D721Med (cell line): ENCODE results near the gene IL11RA.
A peak's percentile ranks its signal among the peaks of the same experiment; 100 is the strongest.

Experiments
- DNase-seq: peaks from one replicate; pipeline ENCODE4 v3.0.0; 2011; ENCODE audit warnings: low spot score; ENCODE audit not compliant: insufficient read length
- FAIRE-seq: peaks from 2 replicates; lab custom pipeline; 2011; peaks lifted over from hg19 to GRCh38; lab: Jason Lieb, UNC
- TF ChIP-seq, protein P1 (sequence below): IDR thresholded peaks from 2 replicates; pipeline ENCODE4 v1.5.1; 2012; ENCODE audit warnings: mild to moderate bottlenecking, control low read depth; ENCODE audit not compliant: insufficient read depth; ENCODE audit errors: missing control alignments

IL11RA gene

DNA sequence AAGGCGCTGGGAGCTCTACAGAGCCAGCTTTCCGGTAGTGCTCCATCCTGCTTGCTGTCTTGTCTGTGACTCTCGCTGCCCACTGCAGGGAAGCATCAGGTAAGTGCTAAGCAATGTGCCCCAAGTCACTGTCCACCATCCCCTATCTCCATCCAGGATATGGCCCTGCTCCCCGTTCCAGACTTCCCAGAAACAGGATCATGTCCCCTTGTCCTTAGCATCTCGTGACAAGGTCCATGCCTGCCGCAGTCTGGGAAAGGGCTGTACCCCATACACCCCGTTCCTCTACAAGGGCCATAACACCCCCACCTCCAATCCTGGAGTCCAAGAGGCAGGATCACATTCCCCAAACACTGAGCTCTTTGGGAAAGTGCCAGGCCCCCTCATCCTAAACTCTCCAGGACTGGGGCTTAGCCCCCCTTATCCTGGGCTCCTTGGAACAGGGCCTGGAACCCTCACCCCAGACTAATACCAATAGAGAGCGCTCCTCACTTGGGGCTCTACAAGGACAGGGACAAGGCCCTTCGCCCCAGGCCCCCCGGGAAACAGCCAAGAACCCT lies 40.7 kb upstream of the IL11RA start:
- FAIRE-seq (no peak), DNase-seq (no peak)
- TF ChIP-seq, protein P1, sequence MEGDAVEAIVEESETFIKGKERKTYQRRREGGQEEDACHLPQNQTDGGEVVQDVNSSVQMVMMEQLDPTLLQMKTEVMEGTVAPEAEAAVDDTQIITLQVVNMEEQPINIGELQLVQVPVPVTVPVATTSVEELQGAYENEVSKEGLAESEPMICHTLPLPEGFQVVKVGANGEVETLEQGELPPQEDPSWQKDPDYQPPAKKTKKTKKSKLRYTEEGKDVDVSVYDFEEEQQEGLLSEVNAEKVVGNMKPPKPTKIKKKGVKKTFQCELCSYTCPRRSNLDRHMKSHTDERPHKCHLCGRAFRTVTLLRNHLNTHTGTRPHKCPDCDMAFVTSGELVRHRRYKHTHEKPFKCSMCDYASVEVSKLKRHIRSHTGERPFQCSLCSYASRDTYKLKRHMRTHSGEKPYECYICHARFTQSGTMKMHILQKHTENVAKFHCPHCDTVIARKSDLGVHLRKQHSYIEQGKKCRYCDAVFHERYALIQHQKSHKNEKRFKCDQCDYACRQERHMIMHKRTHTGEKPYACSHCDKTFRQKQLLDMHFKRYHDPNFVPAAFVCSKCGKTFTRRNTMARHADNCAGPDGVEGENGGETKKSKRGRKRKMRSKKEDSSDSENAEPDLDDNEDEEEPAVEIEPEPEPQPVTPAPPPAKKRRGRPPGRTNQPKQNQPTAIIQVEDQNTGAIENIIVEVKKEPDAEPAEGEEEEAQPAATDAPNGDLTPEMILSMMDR, result peak; percentile 0

DNA sequence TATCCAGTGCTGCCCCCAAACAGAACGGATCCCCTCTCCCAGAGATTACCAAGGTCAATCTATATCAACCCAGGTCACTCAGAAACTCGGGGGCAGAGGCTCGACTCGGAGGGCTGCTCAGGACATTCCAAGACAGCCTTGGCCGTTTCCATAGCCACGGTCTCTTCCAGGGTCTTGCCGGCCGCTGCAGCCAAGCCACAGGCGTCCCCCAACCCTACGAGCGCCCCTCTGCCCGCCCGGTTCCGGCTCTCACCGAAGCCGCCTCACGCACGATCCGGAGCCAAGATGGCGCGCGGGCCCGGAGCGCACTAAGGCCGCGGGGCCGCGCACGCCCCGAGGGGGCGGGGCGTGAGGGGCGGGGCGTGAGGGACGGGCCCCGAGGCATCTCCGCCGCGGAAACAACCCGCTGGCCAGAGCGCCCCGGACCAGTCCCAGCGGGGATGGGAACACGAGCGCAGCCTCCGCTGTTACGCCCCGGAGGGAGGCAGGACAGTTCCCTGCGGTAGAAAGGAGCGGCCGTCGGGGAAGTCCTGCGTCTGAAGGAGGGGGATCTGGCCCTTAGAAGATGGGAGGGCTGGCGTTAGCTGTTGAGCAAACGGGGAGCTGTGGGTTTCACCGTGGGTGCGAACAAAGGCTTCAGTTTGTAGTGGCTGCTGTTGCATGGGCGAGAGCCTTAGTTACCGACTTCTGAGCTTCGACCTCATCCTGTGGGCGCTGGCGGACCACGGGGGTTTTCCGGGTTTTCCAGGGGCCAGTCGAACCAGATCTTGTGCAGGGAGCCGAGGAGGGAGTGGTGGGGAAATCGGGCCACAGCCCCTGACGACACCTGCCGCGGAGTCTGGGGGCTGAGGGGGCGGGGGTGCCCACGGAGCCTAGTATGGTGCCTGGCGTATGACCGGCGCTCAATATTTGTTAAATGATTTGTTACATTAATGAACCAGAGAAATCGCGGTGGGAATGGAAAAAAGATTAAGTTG lies 39.9 kb upstream of the IL11RA start, which contains the start of gene RPP25L:
Gene RPP25L (minus strand): TSS at position 287 of the 977 bp plus-strand sequence. CDS start 801 bp downstream, outside the sequence.
- TF ChIP-seq, protein P1, result no peak
- FAIRE-seq (no peak), DNase-seq (peak; percentile 87)

DNA sequence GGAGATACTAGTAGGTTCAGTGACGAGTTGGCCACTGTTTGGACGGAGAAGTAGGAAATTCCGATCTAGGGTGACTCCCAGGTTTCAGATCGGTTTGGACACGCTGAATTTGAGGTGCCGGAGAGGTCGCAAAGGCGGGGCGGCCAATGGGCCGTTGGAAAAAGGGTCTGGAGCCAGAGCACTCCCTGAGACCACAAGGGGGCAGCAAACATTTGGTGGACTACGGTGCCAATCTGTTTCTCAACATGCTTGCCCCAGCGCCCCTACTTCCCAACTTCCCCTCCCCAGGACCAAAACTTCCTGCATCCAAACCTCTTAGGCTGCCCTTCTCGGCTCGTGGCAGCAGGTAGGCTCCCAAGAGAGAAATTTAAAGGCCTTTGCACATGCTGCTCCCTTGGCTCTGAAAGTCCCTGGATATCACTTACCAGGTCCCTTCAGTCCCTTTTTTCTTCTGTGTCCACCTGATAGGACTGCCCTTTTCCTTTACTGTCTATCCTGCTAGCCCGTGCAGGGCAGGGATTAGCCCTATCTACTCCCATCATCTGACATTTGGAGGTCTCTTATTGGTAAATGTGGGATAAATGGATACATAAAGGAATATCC lies 39.1 kb upstream of the IL11RA start:
- TF ChIP-seq, protein P1, result peak; percentile 82
- FAIRE-seq (no peak), DNase-seq (no peak)

DNA sequence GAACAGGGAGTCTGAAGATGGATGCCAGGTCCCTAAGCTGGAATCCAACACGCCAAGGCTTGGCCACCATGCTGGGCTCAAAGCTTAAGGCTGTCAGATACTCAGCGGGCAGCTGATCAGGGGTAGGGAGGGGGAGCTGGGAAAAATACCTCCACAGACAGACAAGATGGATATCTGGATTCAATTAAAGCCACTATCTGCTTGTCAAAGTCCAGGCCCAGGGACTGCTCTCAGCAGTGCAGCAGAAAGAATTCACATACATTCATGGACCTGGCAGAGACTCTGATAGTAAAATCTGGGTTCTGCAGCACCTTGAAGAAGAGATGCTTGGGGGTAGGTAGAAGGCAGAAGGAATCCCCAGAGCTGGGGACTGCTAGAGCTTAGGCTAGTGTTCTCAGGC lies 36.9 kb upstream of the IL11RA start:
- DNase-seq (no peak), FAIRE-seq (no peak)
- TF ChIP-seq, protein P1, result no peak

DNA sequence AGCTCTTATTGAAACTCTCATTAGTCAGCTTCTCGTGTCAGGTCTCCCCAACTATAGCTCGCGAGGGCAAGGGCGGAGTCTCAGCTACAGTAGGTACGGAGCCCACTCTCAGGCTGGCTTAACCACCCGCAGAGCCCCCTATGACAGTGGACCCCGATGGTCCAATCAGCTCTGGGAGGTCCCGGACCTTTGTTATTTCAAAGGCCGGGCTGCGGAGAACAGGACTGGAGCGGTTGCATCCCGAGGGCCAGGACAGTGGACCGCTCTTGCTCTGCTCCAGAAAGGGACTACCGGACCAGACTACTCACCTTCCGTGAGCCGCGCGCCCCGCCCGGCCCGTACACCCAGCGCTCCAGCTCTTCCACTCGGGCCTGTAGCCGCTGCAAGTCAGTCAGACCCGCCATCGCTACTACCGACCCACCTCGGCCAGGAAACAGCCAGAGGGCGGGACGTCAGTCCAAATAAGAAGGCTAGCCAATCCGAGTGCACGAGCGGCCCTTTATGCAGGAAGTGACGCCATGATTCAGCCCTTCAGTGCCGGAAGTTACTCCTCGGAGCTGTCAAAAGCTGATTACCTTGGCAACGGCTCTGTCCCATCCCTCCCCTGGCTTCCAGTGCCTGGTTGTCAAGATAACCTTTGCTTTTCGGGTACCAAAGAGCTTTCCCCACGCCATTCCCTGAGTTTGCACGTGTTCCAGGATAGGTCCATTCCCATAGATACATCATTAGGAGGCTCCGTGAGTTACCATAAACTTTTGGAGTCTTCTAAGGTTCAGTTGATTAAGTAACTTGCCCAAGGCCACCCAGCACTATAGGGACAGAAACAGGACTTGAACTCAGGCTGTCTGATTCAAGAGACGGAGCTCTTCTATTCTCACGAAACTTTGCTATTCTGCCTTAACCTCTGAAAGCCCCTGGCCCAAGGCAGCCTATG lies 31.7 kb upstream of the IL11RA start, which contains the start of gene DCTN3:
Gene DCTN3 (minus strand): TSS at position 435 of the 934 bp plus-strand sequence. CDS start 31 bp downstream, at position 404.
- DNase-seq, result peak; percentile 96
- TF ChIP-seq, protein P1, result no peak
- FAIRE-seq, result peak; percentile 88
